ENCODE data around the gene PPP1R9A. TPM values are rescaled to one million over a fixed set of nuclear protein-coding genes. Genes with fewer than 3 reads are reported as not detected.
"Not testable (repeated sequence)": the region's sequence is repeated elsewhere in the genome, so short reads cannot be mapped to it uniquely, and the experiment has no call there.

PPP1R9A gene
- total RNA-seq, 1 donor from 2014 or later: 19.9 TPM

DNA sequence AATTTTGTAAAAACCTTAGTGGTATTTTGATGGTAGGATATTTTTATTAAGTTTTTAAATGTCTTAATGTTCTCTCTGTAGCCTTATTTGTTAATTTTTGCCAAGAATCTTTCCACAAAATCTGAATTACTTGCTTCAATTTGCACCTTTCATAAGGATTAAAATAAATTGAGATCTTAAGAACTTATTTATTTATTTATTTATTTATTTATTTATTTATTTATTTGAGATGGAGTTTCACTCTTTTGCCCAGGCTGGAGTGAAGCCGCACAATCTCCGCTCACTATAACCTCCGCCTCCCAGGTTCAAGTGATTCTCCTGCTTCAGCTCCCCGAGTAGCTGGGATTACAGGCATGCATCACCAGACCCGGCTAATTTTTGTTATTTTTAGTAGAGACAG lies 98.6 kb downstream of the PPP1R9A start:
- no peak for DNase-seq (ENCODE audit: low read depth)
- Histone ChIP-seq H3K27me3 (ENCODE audit: control insufficient read depth, insufficient read depth, low read length) (no peaks in the 10 kb centered on the region), H3K36me3 (ENCODE audit: control insufficient read depth, insufficient read depth, low read length) (no peaks in the 10 kb centered on the region), H3K4me3 (ENCODE audit: low read depth, low read length) (no peak overlapping the region)
- TF ChIP-seq CTCF (IDR thresholded peaks at IDR 0.05; ENCODE audit: insufficient read depth, low read length, poor library complexity, severe bottlenecking): no peak

DNA sequence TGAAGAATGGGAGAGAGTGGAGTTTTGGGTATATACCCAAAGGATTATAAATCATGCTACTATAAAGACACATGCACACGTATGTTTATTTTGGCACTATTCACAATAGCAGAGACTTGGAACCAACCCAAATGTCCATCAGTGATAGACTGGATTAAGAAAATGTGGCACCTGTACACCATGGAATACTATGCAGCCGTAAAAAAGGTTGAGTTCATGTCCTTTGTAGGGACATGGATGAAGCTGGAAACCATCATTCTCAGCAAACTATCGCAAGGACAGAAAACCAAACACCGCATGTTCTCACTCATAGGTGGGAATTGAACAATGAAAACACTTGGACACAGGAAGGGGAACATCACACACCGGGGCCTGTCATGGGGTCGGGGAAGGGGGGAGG lies 101.4 kb downstream of the PPP1R9A start:
- H3K27me3 ChIP-seq (ENCODE audit: control insufficient read depth, insufficient read depth, low read length); H3K36me3 ChIP-seq (ENCODE audit: control insufficient read depth, insufficient read depth, low read length); H3K4me3 ChIP-seq (ENCODE audit: low read depth, low read length); DNase-seq (ENCODE audit: low read depth): not testable (repeated sequence)

GRCh38 chr7:95011146-95011928 lies 103.9 kb downstream of the PPP1R9A start:
- DNase-seq (ENCODE audit: low read depth): peak; percentile 54
- no peak overlapping the region for H3K4me3 ChIP-seq (ENCODE audit: low read depth, low read length)
- TF ChIP-seq CTCF (IDR thresholded peaks at IDR 0.05; ENCODE audit: insufficient read depth, low read length, poor library complexity, severe bottlenecking): no peak
- no peaks in the 10 kb centered on the region for H3K36me3 ChIP-seq (ENCODE audit: control insufficient read depth, insufficient read depth, low read length)
- no peaks in the 10 kb centered on the region for H3K27me3 ChIP-seq (ENCODE audit: control insufficient read depth, insufficient read depth, low read length)

DNA sequence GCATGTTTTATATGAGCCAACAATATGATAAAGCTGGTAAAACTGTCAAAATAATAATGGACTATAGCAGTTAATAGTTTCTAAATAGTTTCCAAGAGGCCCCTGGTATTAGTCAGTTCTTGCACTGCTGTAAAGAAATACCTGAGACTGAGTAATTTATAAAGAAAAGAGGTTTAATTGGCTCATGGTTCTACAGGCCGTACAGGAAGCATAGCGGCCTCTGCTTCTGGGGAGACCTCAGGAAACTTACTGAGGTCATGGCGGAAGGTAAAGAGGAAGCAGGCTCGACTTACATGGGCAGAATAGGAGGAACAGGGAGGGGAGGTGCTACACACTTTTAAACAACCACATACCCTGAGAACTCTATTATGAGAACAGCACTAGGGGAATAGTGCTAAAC lies 104.6 kb downstream of the PPP1R9A start:
- H3K27me3 ChIP-seq (ENCODE audit: control insufficient read depth, insufficient read depth, low read length): no peaks in the 10 kb centered on the region
- no peak for TF ChIP-seq CTCF (IDR thresholded peaks at IDR 0.05; ENCODE audit: insufficient read depth, low read length, poor library complexity, severe bottlenecking)
- no peak for DNase-seq (ENCODE audit: low read depth)
- H3K4me3 ChIP-seq (ENCODE audit: low read depth, low read length): no peak overlapping the region
- H3K36me3 ChIP-seq (ENCODE audit: control insufficient read depth, insufficient read depth, low read length): no peaks in the 10 kb centered on the region

- Histone ChIP-seq H3K27me3 (ENCODE audit: control insufficient read depth, insufficient read depth, low read length) (no peaks in the 10 kb centered on the region), H3K4me3 (ENCODE audit: low read depth, low read length) (no peak overlapping the region), H3K36me3 (ENCODE audit: control insufficient read depth, insufficient read depth, low read length) (no peaks in the 10 kb centered on the region)
- no peak for DNase-seq (ENCODE audit: low read depth)
- no peak for TF ChIP-seq CTCF (IDR thresholded peaks at IDR 0.05; ENCODE audit: insufficient read depth, low read length, poor library complexity, severe bottlenecking)
These were observed 110.6 kb downstream of the PPP1R9A start for GRCh38 chr7:95018021-95018420.

DNA sequence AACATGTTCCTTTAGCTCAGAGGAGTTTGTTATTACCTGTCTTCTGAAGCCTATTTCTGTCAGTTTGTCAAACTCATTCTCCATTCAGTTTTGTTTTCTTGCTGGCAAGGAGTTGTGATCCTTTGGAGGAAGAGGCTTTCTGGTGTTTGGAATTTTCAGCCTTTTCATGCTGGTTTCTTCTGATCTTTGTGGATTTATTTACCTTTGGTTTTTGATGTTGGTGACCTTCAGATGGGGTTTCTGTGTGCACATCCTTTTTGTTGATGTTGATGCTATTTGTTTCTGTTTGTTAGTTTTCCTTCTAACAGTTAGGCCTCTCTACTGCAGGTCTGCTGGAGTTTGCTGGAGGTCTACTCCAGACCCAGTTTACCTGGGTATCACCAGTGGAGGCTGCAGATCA lies 118.6 kb downstream of the PPP1R9A start:
- Histone ChIP-seq H3K36me3 (ENCODE audit: control insufficient read depth, insufficient read depth, low read length) (no peaks in the 10 kb centered on the region), H3K27me3 (ENCODE audit: control insufficient read depth, insufficient read depth, low read length) (no peaks in the 10 kb centered on the region), H3K4me3 (ENCODE audit: low read depth, low read length) (no peak overlapping the region)
- TF ChIP-seq CTCF (IDR thresholded peaks at IDR 0.05; ENCODE audit: insufficient read depth, low read length, poor library complexity, severe bottlenecking): no peak
- no peak for DNase-seq (ENCODE audit: low read depth)

Data from kidney epithelial cell (primary cell).